Testis (tissue), 2 donors: Measurements from ENCODE around the gene HMHB1.

Experiments used
- POLR2A ChIP-seq: fragments of 450-650 bp; IDR thresholded peaks from one replicate; pipeline ENCODE4 v1.6.1; 2017; ENCODE audit warnings: antibody characterized with exemption, mild to moderate bottlenecking, moderate library complexity
- TF ChIP-seq, protein P1 (sequence below), 3 experiments: fragments of 450-650 bp in 2 of 3; fragments of 200-600 bp in 1 of 3; sonication (generic) in 1 of 3; IDR thresholded peaks; one replicate each; pipeline ENCODE4 v1.5.1; 2016 to 2019; ENCODE audit warnings: antibody characterized with exemption in 3 of 3, mild to moderate bottlenecking in 2 of 3, moderate library complexity in 1 of 3

DNA sequence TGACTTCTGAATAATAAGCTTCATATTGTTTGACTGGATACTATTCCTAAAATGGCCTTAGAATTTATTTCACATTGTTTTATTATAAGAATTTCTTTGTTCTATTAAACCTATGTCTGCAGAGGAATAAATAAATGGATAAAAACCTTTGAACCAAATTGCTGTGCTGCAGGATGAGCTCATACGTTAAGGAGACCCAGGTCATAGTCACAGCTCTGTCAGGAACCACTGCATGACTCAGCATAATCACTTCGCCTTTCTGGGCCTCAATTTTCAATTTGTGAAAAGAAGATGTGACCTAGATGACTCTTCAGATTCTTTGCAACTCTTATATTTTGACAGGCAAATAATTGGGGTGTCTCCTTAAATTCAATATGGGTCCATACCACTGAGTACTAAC lies 36.7 kb upstream of the HMHB1 start:
- TF ChIP-seq, protein P1, sequence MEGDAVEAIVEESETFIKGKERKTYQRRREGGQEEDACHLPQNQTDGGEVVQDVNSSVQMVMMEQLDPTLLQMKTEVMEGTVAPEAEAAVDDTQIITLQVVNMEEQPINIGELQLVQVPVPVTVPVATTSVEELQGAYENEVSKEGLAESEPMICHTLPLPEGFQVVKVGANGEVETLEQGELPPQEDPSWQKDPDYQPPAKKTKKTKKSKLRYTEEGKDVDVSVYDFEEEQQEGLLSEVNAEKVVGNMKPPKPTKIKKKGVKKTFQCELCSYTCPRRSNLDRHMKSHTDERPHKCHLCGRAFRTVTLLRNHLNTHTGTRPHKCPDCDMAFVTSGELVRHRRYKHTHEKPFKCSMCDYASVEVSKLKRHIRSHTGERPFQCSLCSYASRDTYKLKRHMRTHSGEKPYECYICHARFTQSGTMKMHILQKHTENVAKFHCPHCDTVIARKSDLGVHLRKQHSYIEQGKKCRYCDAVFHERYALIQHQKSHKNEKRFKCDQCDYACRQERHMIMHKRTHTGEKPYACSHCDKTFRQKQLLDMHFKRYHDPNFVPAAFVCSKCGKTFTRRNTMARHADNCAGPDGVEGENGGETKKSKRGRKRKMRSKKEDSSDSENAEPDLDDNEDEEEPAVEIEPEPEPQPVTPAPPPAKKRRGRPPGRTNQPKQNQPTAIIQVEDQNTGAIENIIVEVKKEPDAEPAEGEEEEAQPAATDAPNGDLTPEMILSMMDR (IDR thresholded peaks at IDR 0.05): no peak
- TF ChIP-seq POLR2A: no peak
